Loucy (cell line): ENCODE measurements around the gene ZNF611.
"Not testable (repeated sequence)": the region's sequence is repeated elsewhere in the genome, so short reads cannot be mapped to it uniquely, and the experiment has no call there.

Experiments used
- CTCF ChIP-seq: fragments of 200-600 bp; sonication (generic); conservative IDR thresholded peaks from 2 replicates; pipeline ENCODE4 v1.5.1; 2014; ENCODE audit warnings: mild to moderate bottlenecking, antibody characterized with exemption, low read length
- EZH2phosphoT487 ChIP-seq: fragments of 200-600 bp; IDR thresholded peaks from 2 replicates; pipeline ENCODE4 v1.6.1; 2018; ENCODE audit warnings: antibody characterized with exemption, mild to moderate bottlenecking, moderate library complexity, borderline replicate concordance

- TF ChIP-seq CTCF, EZH2phosphoT487: not testable (repeated sequence)
Measured at GRCh38 chr19:52681216-52681615, 53.6 kb downstream of the ZNF611 start.
